Peyer's patch (tissue), 4 donors: ENCODE results near the gene DPEP1. TPM values are rescaled to one million over a fixed set of nuclear protein-coding genes. Genes with fewer than 3 reads are reported as not detected.

ENCODE experiments used
- DNase-seq, 3 donors: peaks; one replicate each; pipeline ENCODE4 v3.0.0-alpha.2; 2017 to 2019
- H3K27ac ChIP-seq, 4 donors: fragments of 200-600 bp; sonication (generic); one replicate each; pipeline ENCODE4 v1.5.1; 2016 to 2019
- H3K27me3 ChIP-seq, 2 donors: fragments of 200-600 bp; sonication (generic); one replicate each; pipeline ENCODE4 v1.5.1; 2019
- H3K36me3 ChIP-seq, 3 donors: fragments of 200-600 bp; sonication (generic); one replicate each; pipeline ENCODE4 v1.5.1; 2016 to 2019
- H3K4me1 ChIP-seq, 4 donors: fragments of 200-600 bp; sonication (generic); one replicate each; pipeline ENCODE4 v1.5.1; 2016 to 2019
- H3K4me3 ChIP-seq, 4 donors: fragments of 200-600 bp; sonication (generic); 1 replicate in 3 of 4; 2 replicates in 1 of 4; pipeline ENCODE4 v1.5.1; 2016 to 2019; ENCODE audit warnings: mild to moderate bottlenecking in 1 of 4
- H3K9me3 ChIP-seq, 4 donors: fragments of 200-600 bp; sonication (generic); one replicate each; pipeline ENCODE4 v1.5.1; 2016 to 2019; ENCODE audit warnings: mild to moderate bottlenecking in 1 of 4
- POLR2A ChIP-seq, 2 donors: fragments of 450-650 bp; IDR thresholded peaks; one replicate each; pipeline ENCODE4 v1.5.1; 2017; ENCODE audit warnings: antibody characterized with exemption in 2 of 2, mild to moderate bottlenecking in 2 of 2, moderate library complexity in 2 of 2
- total RNA-seq, 4 donors: library from RNA; depleted of rRNA; stranded (reverse); fragments of >200 nt; gene quantifications; one replicate each; pipeline ENCODE4 v1.1.0, GENCODE V29; 2016
- TF ChIP-seq, protein P1 (sequence below), 6 experiments: fragments of 450-650 bp in 4 of 6; fragments of 200-600 bp in 2 of 6; sonication (generic) in 1 of 6; IDR thresholded peaks; one replicate each; pipeline ENCODE4 v1.5.1; 2017 to 2019; ENCODE audit warnings: antibody characterized with exemption in 6 of 6, mild to moderate bottlenecking in 3 of 6, moderate library complexity in 1 of 6

The DPEP1 gene
- total RNA-seq, 4 donors from 2014 or later: 272 to 3,324 (median 2,161) TPM

DNA sequence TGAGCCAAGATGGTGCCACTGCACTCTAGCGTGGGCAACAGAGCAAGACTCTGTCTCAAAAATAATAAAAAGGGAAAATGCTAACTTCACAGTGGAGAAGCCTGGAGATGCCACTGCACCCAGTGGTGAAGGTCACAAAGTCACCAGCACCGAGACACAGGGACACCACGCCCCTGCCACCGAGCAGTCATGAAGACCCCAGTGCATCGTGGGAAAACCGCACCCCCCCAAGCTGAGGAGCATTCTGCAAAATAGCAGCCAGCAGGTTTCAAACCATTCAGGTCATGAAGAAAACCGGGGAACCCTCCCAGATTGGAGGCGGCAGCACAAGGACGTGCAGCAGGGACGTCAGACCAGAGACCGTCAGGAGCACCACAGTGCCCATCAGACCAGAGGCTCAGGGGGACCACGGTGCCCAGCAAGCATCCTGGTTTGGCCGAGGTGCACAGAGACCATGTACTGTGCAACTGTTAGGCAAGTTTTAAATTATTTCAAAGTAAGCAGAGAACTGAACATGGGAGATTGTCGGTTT lies 30.4 kb downstream of the DPEP1 start:
- Histone ChIP-seq H3K27me3 (no peaks in the 10 kb centered on the region), H3K4me1 (peaks cover 0 to 9% (median 4%) of the 10 kb centered on the region in 4 donors), H3K4me3 (no peak overlapping the region), H3K27ac (no peak overlapping the region), H3K36me3 (peaks cover 0 to 36% (median 0%) of the 10 kb centered on the region in 3 donors), H3K9me3 (no peaks in the 10 kb centered on the region)
- peak in 1 of 3 donors; percentile 47 for DNase-seq
- no peak for TF ChIP-seq POLR2A (IDR thresholded peaks at IDR 0.05)
- TF ChIP-seq, protein P1, sequence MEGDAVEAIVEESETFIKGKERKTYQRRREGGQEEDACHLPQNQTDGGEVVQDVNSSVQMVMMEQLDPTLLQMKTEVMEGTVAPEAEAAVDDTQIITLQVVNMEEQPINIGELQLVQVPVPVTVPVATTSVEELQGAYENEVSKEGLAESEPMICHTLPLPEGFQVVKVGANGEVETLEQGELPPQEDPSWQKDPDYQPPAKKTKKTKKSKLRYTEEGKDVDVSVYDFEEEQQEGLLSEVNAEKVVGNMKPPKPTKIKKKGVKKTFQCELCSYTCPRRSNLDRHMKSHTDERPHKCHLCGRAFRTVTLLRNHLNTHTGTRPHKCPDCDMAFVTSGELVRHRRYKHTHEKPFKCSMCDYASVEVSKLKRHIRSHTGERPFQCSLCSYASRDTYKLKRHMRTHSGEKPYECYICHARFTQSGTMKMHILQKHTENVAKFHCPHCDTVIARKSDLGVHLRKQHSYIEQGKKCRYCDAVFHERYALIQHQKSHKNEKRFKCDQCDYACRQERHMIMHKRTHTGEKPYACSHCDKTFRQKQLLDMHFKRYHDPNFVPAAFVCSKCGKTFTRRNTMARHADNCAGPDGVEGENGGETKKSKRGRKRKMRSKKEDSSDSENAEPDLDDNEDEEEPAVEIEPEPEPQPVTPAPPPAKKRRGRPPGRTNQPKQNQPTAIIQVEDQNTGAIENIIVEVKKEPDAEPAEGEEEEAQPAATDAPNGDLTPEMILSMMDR (IDR thresholded peaks at IDR 0.05): no peak

GRCh38 chr16:89645122-89645521 lies 31.7 kb downstream of the DPEP1 start:
- H3K4me3 ChIP-seq: no peak overlapping the region
- TF ChIP-seq, protein P1 (IDR thresholded peaks at IDR 0.05): no peak
- TF ChIP-seq POLR2A (IDR thresholded peaks at IDR 0.05): no peak
- H3K4me1 ChIP-seq: peaks cover 0 to 7% (median 4%) of the 10 kb centered on the region in 4 donors
- H3K36me3 ChIP-seq: peaks cover 0 to 48% (median 0%) of the 10 kb centered on the region in 3 donors
- H3K9me3 ChIP-seq: no peaks in the 10 kb centered on the region
- DNase-seq: peak in 1 of 3 donors; percentile 49
- H3K27ac ChIP-seq: no peak overlapping the region
- H3K27me3 ChIP-seq: no peaks in the 10 kb centered on the region

GRCh38 chr16:89646270-89646669 lies 32.8 kb downstream of the DPEP1 start:
- DNase-seq: no peak
- Histone ChIP-seq H3K27ac (no peak overlapping the region), H3K4me3 (no peak overlapping the region), H3K4me1 (no peaks in the 10 kb centered on the region), H3K27me3 (no peaks in the 10 kb centered on the region), H3K36me3 (peaks cover 0 to 59% (median 0%) of the 10 kb centered on the region in 3 donors), H3K9me3 (no peaks in the 10 kb centered on the region)
- TF ChIP-seq, protein P1 (IDR thresholded peaks at IDR 0.05): no peak
- TF ChIP-seq POLR2A (IDR thresholded peaks at IDR 0.05): no peak

GRCh38 chr16:89646906-89647305 lies 33.5 kb downstream of the DPEP1 start:
- DNase-seq: no peak
- peaks cover 0 to 65% (median 0%) of the 10 kb centered on the region in 3 donors for H3K36me3 ChIP-seq

DNA sequence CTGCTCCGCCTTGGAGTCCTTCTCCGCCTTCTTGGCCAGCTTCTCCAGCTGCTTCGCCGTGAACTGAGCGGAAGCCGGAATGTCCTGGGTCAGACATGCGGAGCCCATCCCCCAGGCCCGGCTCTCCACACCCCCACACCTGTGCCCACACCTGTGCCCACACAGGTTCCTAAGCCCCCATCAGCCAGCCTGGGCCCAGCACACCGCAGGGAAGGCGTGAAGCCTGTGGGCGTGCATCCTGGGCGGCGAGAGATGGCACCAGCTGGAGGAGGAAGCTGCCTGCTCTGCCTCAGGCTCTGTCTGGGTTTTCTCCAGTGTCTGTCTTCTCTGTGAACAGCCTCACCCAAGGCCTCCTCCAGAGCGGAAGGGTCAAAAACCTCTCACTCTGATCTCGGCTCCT lies 38.1 kb downstream of the DPEP1 start:
- Histone ChIP-seq H3K9me3 (no peaks in the 10 kb centered on the region), H3K4me1 (peaks cover 2 to 15% (median 5%) of the 10 kb centered on the region in 4 donors), H3K27ac (no peak overlapping the region), H3K4me3 (no peak overlapping the region), H3K36me3 (peaks cover 0 to 60% (median 0%) of the 10 kb centered on the region in 3 donors), H3K27me3 (no peaks in the 10 kb centered on the region)
- TF ChIP-seq POLR2A (IDR thresholded peaks at IDR 0.05): no peak
- TF ChIP-seq, protein P1 (IDR thresholded peaks at IDR 0.05): no peak
- no peak for DNase-seq

More at GRCh38 chr16:89646906-89647305, 33.5 kb downstream of the DPEP1 start:
- TF ChIP-seq, protein P1 (IDR thresholded peaks at IDR 0.05): no peak
- Histone ChIP-seq H3K27me3 (no peaks in the 10 kb centered on the region), H3K9me3 (no peaks in the 10 kb centered on the region), H3K4me3 (no peak overlapping the region), H3K27ac (no peak overlapping the region), H3K4me1 (no peaks in the 10 kb centered on the region)
